ENCODE measurements around the gene SP140L. TPM values are rescaled to one million over a fixed set of nuclear protein-coding genes. Genes with fewer than 3 reads are reported as not detected.
"Not testable (repeated sequence)": the region's sequence is repeated elsewhere in the genome, so short reads cannot be mapped to it uniquely, and the experiment has no call there.

SP140L gene
- total RNA-seq, 1 experiment from 2014 or later, result 3.7 TPM

DNA sequence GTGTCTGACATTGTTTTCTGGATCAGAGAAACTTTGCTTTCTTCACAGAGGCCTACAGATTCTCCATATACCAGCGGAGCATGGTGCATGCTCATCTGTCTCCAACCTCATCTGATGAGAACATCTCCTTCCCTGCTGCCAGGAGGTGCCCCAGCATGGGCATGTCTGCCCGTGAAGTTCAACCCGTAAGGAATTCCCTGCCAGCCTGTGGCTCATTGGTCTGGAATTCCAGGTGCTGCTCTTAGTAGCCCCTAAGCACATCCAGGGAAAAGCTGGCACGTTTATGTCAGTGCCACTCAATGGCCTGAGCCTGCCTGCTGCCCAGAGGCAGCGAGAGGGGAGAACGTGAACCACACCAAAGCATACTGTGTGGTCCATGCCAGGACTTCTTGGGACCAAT, 87.3 kb downstream of the SP140L start:
- no peak overlapping the region for H3K4me3 ChIP-seq
- peaks cover 2% of the 10 kb centered on the region; the same call in 1 of the 2 replicates for H3K4me1 ChIP-seq
- no peak for DNase-seq

DNA sequence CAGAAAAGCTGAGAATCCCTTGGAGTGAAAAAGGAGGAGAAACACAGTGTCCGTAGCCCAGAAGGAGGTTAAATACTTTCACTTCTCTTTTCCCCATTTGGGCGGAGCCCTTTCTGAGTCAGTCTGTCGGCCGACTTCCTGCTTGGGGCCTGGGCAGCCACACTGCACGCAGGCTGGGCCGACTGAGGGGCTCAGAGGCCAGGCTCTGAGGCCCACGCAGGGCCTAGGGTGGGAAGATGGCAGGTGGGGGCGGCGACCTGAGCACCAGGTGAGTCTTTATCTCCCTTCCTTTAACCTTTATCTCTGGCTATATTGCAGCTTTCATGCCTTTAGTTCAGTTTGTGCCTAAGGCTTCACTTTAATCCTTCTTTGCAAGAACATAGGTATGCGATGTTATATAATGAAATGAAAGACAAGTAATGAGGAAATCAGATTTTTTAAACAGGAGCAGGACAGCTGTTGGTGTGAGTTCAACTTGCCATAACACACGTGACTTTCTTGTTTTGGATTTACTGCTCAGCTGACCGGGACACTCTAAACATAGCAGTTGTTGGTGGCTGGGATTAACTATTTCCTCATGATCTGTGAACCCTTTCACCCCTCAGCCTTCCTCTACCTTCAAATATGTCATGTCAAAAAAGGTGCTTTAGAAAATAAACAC, 89.2 kb downstream of the SP140L start, which contains the start of gene SP100:
Gene SP100 (plus strand): TSS at position 141 of the 661 bp plus-strand sequence. CDS start 96 bp downstream, at position 237.
- Histone ChIP-seq H3K9me3 (replicated peaks) (no peaks in the 10 kb centered on the region), H3K4me3 (peak within 1 kb of the TSS; percentile 56), H3K4me1 (peaks cover 2% of the 10 kb centered on the region; the same call in 1 of the 2 replicates), H3K27ac (peak within 1 kb of the TSS; percentile 21), H3K27me3 (no peaks in the 10 kb centered on the region), H3K36me3 (no peaks in the 10 kb centered on the region)
- DNase-seq, result peak; percentile 44 to 62

More for the DNA sequence above, 87.3 kb downstream of the SP140L start:
- Histone ChIP-seq H3K36me3 (no peaks in the 10 kb centered on the region), H3K27ac (no peak overlapping the region), H3K9me3 (replicated peaks) (no peaks in the 10 kb centered on the region), H3K27me3 (no peaks in the 10 kb centered on the region)

DNA sequence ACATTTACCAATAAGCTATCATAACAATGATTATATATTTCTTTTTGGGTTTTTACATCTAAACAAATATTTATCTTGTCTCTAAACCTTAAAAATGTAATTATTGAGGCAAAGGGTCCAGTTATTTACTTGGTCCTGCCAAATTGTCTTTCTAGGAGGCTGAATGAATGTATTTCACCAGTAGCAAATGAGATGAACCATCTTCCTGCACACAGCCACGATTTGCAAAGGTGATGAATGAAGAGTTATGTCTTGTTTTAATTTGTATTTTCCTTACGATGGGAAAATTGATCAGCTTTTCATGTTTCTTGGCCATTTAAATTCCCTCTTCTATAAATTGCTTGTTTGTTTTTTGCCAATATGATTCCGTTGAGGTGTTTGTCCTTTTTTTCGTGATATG, 90.4 kb downstream of the SP140L start:
- H3K27me3 ChIP-seq, result no peaks in the 10 kb centered on the region
- peaks cover 2% of the 10 kb centered on the region; the same call in 1 of the 2 replicates for H3K4me1 ChIP-seq
- H3K4me3 ChIP-seq, result no peak overlapping the region
- no peak overlapping the region for H3K27ac ChIP-seq
- H3K9me3 ChIP-seq (replicated peaks), result no peaks in the 10 kb centered on the region
- no peaks in the 10 kb centered on the region for H3K36me3 ChIP-seq
- DNase-seq, result no peak

DNA sequence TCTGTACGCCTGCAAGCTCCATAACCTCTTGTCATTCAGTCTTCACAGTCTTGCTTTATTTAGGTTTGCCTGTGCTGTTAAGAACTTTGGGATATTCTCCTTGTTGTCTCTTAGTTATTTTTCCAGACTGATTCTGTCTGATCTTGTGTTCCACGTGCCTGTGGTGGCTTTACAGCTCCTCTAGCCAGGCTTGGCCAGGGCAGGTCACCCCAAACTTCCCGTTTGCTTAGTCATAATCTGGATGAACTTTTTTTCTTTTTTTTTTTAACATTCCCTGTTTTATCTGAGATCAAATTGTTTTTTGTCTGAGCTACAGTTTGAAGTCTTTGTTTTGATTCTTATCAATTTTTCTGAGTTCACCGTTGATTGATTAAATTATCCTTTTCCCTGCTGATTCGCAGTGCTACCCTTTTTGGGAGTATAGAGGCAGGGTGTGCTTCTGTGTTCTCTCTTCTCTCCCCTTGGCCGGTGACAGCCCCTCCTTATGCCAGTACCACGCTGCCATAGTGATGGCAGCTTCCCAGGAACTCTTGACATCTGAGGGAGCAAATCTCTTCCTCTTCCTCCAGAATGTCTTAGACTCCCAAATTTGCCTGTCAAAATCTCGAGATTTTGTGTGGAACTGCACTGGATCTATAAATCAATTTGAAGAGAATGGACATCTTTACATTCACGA, 91.5 kb downstream of the SP140L start:
- Histone ChIP-seq H3K4me1 (peaks cover 2% of the 10 kb centered on the region; the same call in 1 of the 2 replicates), H3K4me3 (no peak overlapping the region), H3K9me3 (replicated peaks) (no peaks in the 10 kb centered on the region), H3K36me3 (no peaks in the 10 kb centered on the region), H3K27ac (no peak overlapping the region), H3K27me3 (no peaks in the 10 kb centered on the region)
- DNase-seq, result no peak

DNA sequence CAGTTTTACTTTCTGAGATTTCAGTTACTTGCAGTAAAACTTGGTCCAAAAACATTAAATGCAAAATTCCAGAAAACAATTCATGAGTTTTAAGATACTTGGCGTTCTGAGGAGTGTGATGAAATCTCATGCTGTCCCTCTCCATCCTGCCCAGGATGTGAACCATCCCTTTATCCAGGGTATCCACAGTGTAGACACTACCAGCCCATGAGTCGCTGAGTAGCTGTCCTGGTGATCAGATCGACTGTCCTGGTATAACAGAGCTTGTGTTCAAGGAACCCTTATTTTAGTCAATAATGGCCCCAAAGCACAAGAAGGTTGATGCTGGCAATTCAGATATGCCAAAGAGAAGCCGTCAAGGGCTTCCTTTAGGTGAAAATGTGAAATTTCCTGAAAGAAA, 92.2 kb downstream of the SP140L start:
- DNase-seq, result no peak
- H3K4me1 ChIP-seq, result peaks cover 2% of the 10 kb centered on the region; the same call in 1 of the 2 replicates
- no peak overlapping the region for H3K4me3 ChIP-seq
- H3K27ac ChIP-seq, result no peak overlapping the region
- H3K27me3 ChIP-seq, result no peaks in the 10 kb centered on the region
- no peaks in the 10 kb centered on the region for H3K9me3 ChIP-seq (replicated peaks)
- H3K36me3 ChIP-seq, result no peaks in the 10 kb centered on the region

DNA sequence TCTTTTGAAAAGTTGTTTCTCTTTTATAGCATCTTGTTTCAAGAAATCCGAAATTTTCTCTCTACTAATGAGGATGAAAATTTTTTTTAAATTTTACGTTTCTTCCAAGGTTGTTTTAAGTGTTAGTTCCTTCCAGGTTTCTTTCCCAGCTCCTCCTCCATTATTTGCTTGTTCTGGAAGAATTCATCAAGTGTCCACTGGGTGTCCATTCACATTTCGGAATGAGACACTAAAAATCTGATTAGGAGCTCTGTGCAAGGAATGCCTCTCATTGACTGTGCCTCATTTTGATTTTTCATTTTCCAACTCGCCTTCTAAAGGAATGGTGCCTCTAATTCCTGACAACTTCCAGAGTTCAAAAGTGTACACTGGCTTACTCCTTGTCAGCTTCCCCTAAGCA, 95.2 kb downstream of the SP140L start:
- no peaks in the 10 kb centered on the region for H3K27me3 ChIP-seq
- no peak overlapping the region for H3K27ac ChIP-seq
- no peaks in the 10 kb centered on the region for H3K4me1 ChIP-seq
- H3K4me3 ChIP-seq, result no peak overlapping the region
- DNase-seq, result no peak
- no peaks in the 10 kb centered on the region for H3K36me3 ChIP-seq
- H3K9me3 ChIP-seq (replicated peaks), result no peaks in the 10 kb centered on the region

DNA sequence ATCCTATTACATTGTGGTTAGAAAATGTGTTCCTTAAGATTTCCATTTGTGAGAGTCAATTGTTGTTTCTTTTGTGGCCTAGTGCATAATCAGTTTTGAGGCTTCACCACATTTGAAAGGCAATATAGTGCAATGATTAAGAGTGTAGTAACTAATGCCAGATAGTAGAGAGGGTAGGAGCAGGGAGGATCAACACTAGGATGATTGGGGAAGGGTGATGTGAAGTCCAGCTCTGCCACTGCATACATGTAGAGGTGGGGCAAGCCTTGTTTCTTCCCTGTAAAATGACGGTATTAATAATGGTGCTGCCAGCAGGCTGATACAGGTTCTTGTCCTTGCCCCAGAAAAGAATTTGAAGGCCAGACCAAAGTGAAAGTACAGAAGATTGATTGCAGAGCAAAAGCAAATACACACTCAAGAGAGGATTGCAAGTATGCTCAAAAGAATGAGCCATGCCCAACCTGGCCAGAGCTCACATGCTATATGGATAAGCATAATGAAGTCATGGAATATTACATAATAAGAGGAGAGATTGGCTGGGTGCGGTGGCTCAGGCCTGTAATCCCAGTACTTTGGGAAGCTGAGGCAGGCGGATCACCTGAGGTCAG, 97.0 kb downstream of the SP140L start:
- Histone ChIP-seq H3K4me3 (no peak overlapping the region), H3K36me3 (no peaks in the 10 kb centered on the region), H3K27me3 (no peaks in the 10 kb centered on the region), H3K4me1 (no peaks in the 10 kb centered on the region), H3K9me3 (replicated peaks) (peaks cover 1% of the 10 kb centered on the region; the same call in 1 of the 2 replicates), H3K27ac (no peak overlapping the region)
- DNase-seq, result no peak

DNA sequence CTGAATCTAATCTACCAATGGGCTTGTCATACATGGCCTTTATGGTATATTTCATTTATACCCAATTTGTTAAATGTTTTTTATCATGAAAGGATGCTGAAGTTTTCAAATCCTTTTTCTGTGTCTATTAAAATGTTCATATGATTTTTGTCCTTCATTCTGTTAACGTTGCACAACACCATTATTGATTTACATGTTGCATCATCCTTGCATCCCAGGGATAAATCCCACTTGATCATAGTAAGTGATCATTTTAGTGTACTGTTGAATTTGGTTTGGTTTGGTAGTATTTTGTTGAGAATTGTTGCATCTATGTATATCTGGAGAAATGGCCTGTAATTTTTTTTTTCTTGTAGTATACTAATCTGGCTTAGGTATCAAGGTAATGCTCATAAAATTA, 98.4 kb downstream of the SP140L start:
- H3K36me3 ChIP-seq, result no peaks in the 10 kb centered on the region
- no peak overlapping the region for H3K27ac ChIP-seq
- H3K9me3 ChIP-seq (replicated peaks), result peaks cover 9% of the 10 kb centered on the region
- no peak overlapping the region for H3K4me3 ChIP-seq
- H3K27me3 ChIP-seq, result no peaks in the 10 kb centered on the region
- H3K4me1 ChIP-seq, result no peaks in the 10 kb centered on the region
- DNase-seq, result no peak

DNA sequence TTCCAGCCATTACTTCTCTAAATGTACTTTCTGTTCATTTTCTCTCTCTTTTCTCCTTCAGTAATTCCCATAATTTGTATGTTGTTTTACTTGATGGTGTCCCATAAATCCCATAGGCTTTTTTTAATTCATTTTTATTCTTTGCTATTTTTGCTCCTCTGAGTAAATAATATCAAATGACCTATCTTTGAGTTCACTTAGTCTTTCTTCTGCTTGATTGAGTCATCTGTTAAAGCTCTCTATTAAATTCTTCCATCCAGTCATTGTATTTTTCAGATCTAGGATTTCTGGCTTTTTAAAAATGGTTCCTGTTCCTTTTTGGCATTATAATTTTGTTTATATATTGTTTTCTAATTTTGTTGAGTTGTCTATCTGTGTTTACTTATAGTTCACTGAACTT, 102.5 kb downstream of the SP140L start:
- Histone ChIP-seq H3K27ac (no peak overlapping the region), H3K4me3 (no peak overlapping the region), H3K36me3 (no peaks in the 10 kb centered on the region), H3K27me3 (no peaks in the 10 kb centered on the region), H3K9me3 (replicated peaks) (peaks cover 11% of the 10 kb centered on the region), H3K4me1 (no peaks in the 10 kb centered on the region)
- no peak for DNase-seq

DNA sequence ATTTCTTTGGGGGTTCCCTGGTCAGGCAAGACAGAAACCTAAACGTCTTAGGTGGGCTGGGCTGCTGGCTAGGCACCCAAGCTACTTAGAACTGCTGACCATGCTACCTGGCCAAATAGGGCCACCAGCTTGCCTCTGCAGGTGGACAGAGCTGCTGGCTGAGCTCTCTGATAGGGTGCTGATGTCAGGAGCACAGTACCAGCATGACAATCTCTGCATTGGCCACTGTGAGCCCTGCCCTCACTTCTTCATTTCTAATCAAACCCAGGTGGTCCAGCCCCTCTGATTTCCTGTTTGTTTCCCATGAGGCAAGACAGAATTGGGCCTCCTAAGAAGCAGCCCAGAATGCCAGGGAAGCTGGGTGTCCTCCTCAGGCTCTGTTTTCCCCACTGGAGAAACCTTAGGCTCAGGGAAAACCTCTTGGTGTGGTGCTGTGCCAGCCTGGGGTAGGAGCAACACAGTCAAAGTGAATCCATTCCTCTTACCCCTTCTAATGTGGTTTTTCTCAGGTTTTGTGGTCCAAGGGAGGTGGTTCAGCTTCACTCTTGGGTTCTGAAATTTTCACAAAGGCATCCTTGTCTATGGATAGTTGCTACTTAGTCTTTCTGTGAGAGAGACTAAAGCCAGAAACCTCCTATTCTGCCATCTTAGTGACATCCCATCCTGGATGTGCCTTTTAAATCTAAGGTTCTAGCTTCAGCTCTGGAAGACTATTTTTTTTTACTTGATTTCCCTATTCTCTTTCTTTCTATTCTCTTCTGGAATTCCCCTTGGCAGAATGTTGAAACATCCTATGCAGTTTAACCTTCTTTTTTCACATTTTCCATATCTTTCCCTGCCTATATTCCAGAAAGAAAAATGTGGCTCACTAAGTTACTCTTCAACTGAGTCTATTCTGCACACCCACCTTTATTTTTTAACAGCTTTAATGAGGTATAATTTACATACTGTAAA, 104.2 kb downstream of the SP140L start:
- no peaks in the 10 kb centered on the region for H3K36me3 ChIP-seq

DNA sequence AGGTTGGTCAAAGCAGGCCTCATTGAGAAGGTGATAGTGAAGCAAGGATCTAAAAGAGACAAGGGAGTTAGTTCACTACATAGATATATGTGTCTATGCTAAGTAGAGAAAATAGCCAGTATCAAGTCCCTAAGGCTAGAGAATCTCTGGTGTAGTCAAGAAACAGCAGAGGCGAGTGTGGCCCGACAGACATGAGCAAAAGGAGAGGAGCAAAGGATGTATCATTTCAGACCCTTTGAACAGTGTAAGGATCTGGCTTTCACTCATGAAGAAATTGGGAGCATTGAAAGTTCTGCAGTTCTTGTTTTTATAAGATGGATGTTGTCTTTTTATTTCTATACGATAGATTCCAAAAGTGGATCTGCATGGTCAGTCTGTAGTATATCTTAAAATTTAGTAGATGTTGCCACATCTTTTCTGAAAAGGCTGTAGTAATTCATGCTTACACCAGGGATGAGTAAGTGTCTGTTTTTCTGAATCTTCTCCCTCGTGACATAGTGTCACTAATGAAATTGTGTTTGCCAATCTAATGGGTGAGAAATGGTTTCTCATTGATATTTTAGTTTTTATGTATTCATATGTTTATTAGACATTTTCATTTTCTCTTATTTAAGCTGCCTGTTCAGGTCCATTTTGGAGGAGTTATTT, 107.8 kb downstream of the SP140L start:
- no peaks in the 10 kb centered on the region for H3K27me3 ChIP-seq
- DNase-seq, result no peak

More for the DNA sequence above, 104.2 kb downstream of the SP140L start:
- Histone ChIP-seq H3K4me1 (no peaks in the 10 kb centered on the region), H3K27ac (no peak overlapping the region), H3K27me3 (no peaks in the 10 kb centered on the region), H3K9me3 (replicated peaks) (peaks cover 15% of the 10 kb centered on the region), H3K4me3 (no peak overlapping the region)
- DNase-seq, result no peak

DNA sequence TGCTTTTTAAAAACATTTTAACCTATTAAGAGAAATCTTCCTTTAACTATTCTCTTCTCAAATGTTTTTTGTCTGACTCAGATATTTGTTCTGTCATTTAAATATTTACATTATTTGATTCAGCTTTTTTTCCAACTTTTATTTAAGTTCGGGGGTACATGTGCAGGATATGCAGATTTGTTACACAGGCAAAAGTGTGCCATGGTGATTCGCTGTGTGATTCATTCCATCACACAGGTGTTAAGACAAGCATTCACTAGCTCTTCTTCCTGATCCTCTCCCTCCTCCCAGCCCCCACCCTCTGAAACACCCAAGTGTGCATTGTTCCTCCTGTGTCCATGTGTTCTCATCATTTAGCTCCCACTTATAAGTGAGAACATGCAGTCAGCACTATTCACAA, 108.4 kb downstream of the SP140L start:
- DNase-seq, result no peak
- no peak overlapping the region for H3K27ac ChIP-seq
- H3K27me3 ChIP-seq, result no peaks in the 10 kb centered on the region
- H3K9me3 ChIP-seq (replicated peaks), result peaks cover 7% of the 10 kb centered on the region; the same call in 1 of the 2 replicates
- no peaks in the 10 kb centered on the region for H3K4me1 ChIP-seq
- H3K4me3 ChIP-seq, result no peak overlapping the region
- no peaks in the 10 kb centered on the region for H3K36me3 ChIP-seq

More for the DNA sequence above, 107.8 kb downstream of the SP140L start:
- Histone ChIP-seq H3K36me3 (no peaks in the 10 kb centered on the region), H3K4me3 (no peak overlapping the region), H3K4me1 (no peaks in the 10 kb centered on the region), H3K9me3 (replicated peaks) (peaks cover 7% of the 10 kb centered on the region; the same call in 1 of the 2 replicates), H3K27ac (no peak overlapping the region)

DNA sequence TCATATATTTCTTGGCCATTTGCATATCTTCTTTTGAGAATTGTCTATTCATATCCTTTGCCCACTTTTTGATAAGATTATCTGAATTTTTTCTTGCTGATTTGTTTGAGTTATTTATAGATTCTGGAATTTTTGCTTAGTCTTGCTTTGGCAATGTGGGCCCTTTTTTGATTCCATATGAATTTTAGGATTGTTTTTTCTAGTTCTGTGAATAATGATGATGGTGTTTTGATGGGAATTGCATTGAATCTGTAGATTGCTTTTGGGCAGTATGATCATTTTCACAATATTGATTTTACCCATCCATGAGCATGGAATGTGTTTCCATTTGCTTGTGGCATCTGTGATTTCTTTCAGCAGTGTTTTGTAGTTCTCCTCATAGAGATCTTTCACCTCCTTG, 112.1 kb downstream of the SP140L start:
- not testable (repeated sequence) for H3K4me1 ChIP-seq; DNase-seq; H3K9me3 ChIP-seq (replicated peaks); H3K36me3 ChIP-seq; H3K4me3 ChIP-seq; H3K27me3 ChIP-seq; H3K27ac ChIP-seq

DNA sequence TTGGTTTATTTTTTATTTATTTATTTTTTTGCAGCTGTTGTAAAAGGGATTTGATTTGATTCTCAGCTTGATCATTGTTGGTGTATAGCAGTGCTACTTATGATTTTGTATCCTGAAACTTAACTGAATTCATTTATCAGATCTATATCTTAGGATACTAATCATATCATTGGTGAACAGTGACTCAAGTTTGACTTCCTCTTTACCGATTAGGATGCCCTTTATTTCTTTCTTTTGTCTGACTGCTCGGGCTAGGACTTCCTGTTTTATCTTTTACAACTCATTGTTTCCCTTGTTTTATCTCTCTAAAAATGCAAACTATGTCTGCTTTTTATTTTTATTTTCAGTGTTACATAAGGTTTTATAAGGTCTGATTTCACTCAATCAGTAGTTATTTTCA, 112.6 kb downstream of the SP140L start:
- H3K4me1 ChIP-seq, result no peaks in the 10 kb centered on the region
- H3K9me3 ChIP-seq (replicated peaks), result peaks cover 5% of the 10 kb centered on the region; the same call in 1 of the 2 replicates
- no peak for DNase-seq
- no peak overlapping the region for H3K4me3 ChIP-seq
- no peak overlapping the region for H3K27ac ChIP-seq
- H3K36me3 ChIP-seq, result no peaks in the 10 kb centered on the region
- H3K27me3 ChIP-seq, result no peaks in the 10 kb centered on the region

Measured in SJCRH30 (cell line).